ENCODE results near the gene RUNX1. TPM values are rescaled to one million over a fixed set of nuclear protein-coding genes. Genes with fewer than 3 reads are reported as not detected.

RUNX1 gene
- total RNA-seq, 1 experiment from 2014 or later = 95.4 TPM

- H3K27ac Mint-ChIP-seq (ENCODE audit: unreplicated experiment) = no peak overlapping the region
- no peaks in the 10 kb centered on the region for H3K27me3 Mint-ChIP-seq (ENCODE audit: unreplicated experiment)
- H3K9me3 Mint-ChIP-seq (ENCODE audit: low read depth, unreplicated experiment) = peaks cover 5% of the 10 kb centered on the region
- no TSS peak for BruUV-seq (replicated peaks)
- no peak for DNase-seq
- no peaks in the 10 kb centered on the region for H3K4me1 Mint-ChIP-seq (ENCODE audit: low read depth, unreplicated experiment)
- TF ChIP-seq CTCF (IDR thresholded peaks at IDR 0.05; ENCODE audit: unreplicated experiment) = no peak
- CTCF ChIA-PET = no interaction called here
- intact Hi-C loops (cut with micrococcal nuclease; ENCODE audit: unreplicated experiment) = no loop called here
- H3K4me3 Mint-ChIP-seq (ENCODE audit: low read depth, unreplicated experiment) = no peak overlapping the region
- H3K36me3 Mint-ChIP-seq (ENCODE audit: insufficient read depth, unreplicated experiment) = peaks cover 4% of the 10 kb centered on the region
Measured at GRCh38 chr21:34782506-34783360, 266.4 kb downstream of the RUNX1 start.

- no peak for DNase-seq
- no peak for TF ChIP-seq CTCF (IDR thresholded peaks at IDR 0.05; ENCODE audit: unreplicated experiment)
- Mint-ChIP-seq H3K4me1 (ENCODE audit: low read depth, unreplicated experiment) (no peaks in the 10 kb centered on the region), H3K27ac (ENCODE audit: unreplicated experiment) (no peak overlapping the region), H3K36me3 (ENCODE audit: insufficient read depth, unreplicated experiment) (no peaks in the 10 kb centered on the region), H3K9me3 (ENCODE audit: low read depth, unreplicated experiment) (peaks cover 5% of the 10 kb centered on the region), H3K27me3 (ENCODE audit: unreplicated experiment) (no peaks in the 10 kb centered on the region), H3K4me3 (ENCODE audit: low read depth, unreplicated experiment) (no peak overlapping the region)
- intact Hi-C loops (cut with micrococcal nuclease; ENCODE audit: unreplicated experiment) = no loop called here
- no TSS peak for BruUV-seq (replicated peaks)
- CTCF ChIA-PET = no interaction called here
Measured at GRCh38 chr21:34781526-34781925, 267.6 kb downstream of the RUNX1 start.

DNA sequence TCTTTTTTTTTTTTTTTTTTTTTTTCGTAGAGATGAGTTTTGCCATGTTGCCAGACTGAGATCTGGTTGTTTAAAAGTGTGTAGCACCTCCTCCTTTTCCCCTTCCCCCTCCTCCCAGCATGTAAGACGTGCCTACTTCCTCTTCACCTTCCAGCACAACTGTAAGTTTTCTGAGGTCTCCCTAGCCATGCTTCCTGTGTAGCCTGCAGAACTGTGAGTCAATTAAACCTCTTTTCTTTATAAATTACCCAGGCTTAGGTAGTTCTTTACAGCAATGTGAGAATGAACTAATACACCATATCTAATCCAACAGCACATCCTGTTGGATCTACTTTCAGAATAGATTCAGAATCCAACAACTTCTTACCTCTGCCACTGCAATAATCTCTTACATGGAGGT lies 269.2 kb downstream of the RUNX1 start:
- BruUV-seq (replicated peaks) = no TSS peak
- DNase-seq = no peak
- TF ChIP-seq CTCF (IDR thresholded peaks at IDR 0.05; ENCODE audit: unreplicated experiment) = no peak
- CTCF ChIA-PET = no interaction called here
- H3K36me3 Mint-ChIP-seq (ENCODE audit: insufficient read depth, unreplicated experiment) = no peaks in the 10 kb centered on the region
- H3K9me3 Mint-ChIP-seq (ENCODE audit: low read depth, unreplicated experiment) = peaks cover 5% of the 10 kb centered on the region
- H3K27ac Mint-ChIP-seq (ENCODE audit: unreplicated experiment) = no peak overlapping the region
- intact Hi-C loops (cut with micrococcal nuclease; ENCODE audit: unreplicated experiment) = no loop called here
- no peaks in the 10 kb centered on the region for H3K4me1 Mint-ChIP-seq (ENCODE audit: low read depth, unreplicated experiment)
- no peaks in the 10 kb centered on the region for H3K27me3 Mint-ChIP-seq (ENCODE audit: unreplicated experiment)
- H3K4me3 Mint-ChIP-seq (ENCODE audit: low read depth, unreplicated experiment) = no peak overlapping the region

DNA sequence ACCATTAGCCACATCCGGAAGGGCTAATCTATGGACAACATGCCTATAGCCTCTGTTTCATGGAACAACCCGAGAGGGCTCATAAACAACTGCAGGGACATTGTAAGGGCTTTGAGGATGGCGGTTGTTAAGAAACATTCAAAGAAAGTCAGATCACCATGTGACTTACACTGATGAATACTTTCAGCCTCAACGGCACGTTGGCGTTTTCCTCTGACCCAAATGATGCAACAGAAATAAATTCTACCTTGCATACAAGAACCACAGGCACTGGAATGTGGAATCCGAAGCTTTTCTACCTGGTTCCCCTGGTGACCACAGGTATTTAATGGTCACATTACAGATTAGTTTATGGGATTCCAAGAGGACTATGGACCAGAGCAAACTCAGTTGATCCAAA lies 273.3 kb downstream of the RUNX1 start:
- intact Hi-C loops (cut with micrococcal nuclease; ENCODE audit: unreplicated experiment) = no loop called here

More for the DNA sequence above, 273.3 kb downstream of the RUNX1 start:
- Mint-ChIP-seq H3K36me3 (ENCODE audit: insufficient read depth, unreplicated experiment) (no peaks in the 10 kb centered on the region), H3K27ac (ENCODE audit: unreplicated experiment) (no peak overlapping the region), H3K4me3 (ENCODE audit: low read depth, unreplicated experiment) (no peak overlapping the region), H3K4me1 (ENCODE audit: low read depth, unreplicated experiment) (no peaks in the 10 kb centered on the region), H3K9me3 (ENCODE audit: low read depth, unreplicated experiment) (peaks cover 5% of the 10 kb centered on the region), H3K27me3 (ENCODE audit: unreplicated experiment) (no peaks in the 10 kb centered on the region)
- BruUV-seq (replicated peaks) = no TSS peak
- TF ChIP-seq CTCF (IDR thresholded peaks at IDR 0.05; ENCODE audit: unreplicated experiment) = no peak
- DNase-seq = no peak
- CTCF ChIA-PET = no interaction called here
